Smooth muscle cell (in vitro differentiated cells): ENCODE data around the gene HJV. TPM values are rescaled to one million over a fixed set of nuclear protein-coding genes. Genes with fewer than 3 reads are reported as not detected.

ENCODE experiments used
- DNase-seq: peaks from one replicate; lab custom pipeline; 2025; ENCODE audit not compliant: unreplicated experiment; lab: John Stamatoyannopoulos, UW
- H2AFZ ChIP-seq: fragments of 200-600 bp; sonication (generic); 2 replicates; pipeline ENCODE4 v1.6.0; 2016; ENCODE audit warnings: antibody characterized with exemption, low read depth, mild to moderate bottlenecking
- H3F3A ChIP-seq: fragments of 200-600 bp; sonication (generic); 2 replicates; pipeline ENCODE4 v1.6.0; 2017; ENCODE audit warnings: antibody characterized with exemption, low read depth
- H3K27ac ChIP-seq: fragments of 200-600 bp; sonication (generic); 2 replicates; pipeline ENCODE4 v1.5.1; 2016; ENCODE audit warnings: low read depth, mild to moderate bottlenecking
- H3K27me3 ChIP-seq: fragments of 200-600 bp; sonication (generic); 2 replicates; pipeline ENCODE4 v1.6.1; 2016; ENCODE audit warnings: low read depth, mild to moderate bottlenecking
- H3K36me3 ChIP-seq: fragments of 200-600 bp; sonication (generic); 2 replicates; pipeline ENCODE4 v1.5.1; 2016; ENCODE audit warnings: low read depth
- H3K4me1 ChIP-seq: fragments of 200-600 bp; sonication (generic); 2 replicates; pipeline ENCODE4 v1.5.1; 2016; ENCODE audit warnings: low read depth
- H3K4me2 ChIP-seq: fragments of 200-600 bp; sonication (generic); 2 replicates; pipeline ENCODE4 v1.6.0; 2016; ENCODE audit warnings: mild to moderate bottlenecking
- H3K4me3 ChIP-seq: fragments of 200-600 bp; sonication (generic); 2 replicates; pipeline ENCODE4 v1.5.1; 2016; ENCODE audit warnings: mild to moderate bottlenecking
- H3K79me2 ChIP-seq: fragments of 200-600 bp; sonication (generic); 2 replicates; pipeline ENCODE4 v1.6.0; 2016; ENCODE audit warnings: low read depth, mild to moderate bottlenecking
- H3K9ac ChIP-seq: fragments of 200-600 bp; sonication (generic); 2 replicates; pipeline ENCODE4 v1.6.0; 2016; ENCODE audit warnings: low read depth
- H3K9me3 ChIP-seq: fragments of 200-600 bp; sonication (generic); replicated peaks from 2 replicates; pipeline ENCODE4 v1.5.1; 2016; ENCODE audit warnings: low read depth
- H4K20me1 ChIP-seq: fragments of 200-600 bp; sonication (generic); 2 replicates; pipeline ENCODE4 v1.6.0; 2016; ENCODE audit warnings: low read depth
- CTCF ChIP-seq: fragments of 200-600 bp; sonication (generic); IDR thresholded peaks from 2 replicates; pipeline ENCODE4 v1.5.1; 2017; ENCODE audit warnings: borderline replicate concordance, mild to moderate bottlenecking, antibody characterized with exemption; ENCODE audit not compliant: insufficient read depth, poor library complexity, severe bottlenecking
- WGBS: methylation state at CpG from one replicate; pipeline ENCODE4 v1.1.7; 2016; ENCODE audit warnings: low lambda C conversion rate; 5-methylcytosine and 5-hydroxymethylcytosine counted together
- polyA plus RNA-seq: library from polyadenylated mRNA; unstranded; fragments of >200 nt; fragmentation: Nextera tagmentation; extraction: Ambion mirVana; gene quantifications from 2 replicates; pipeline ENCODE4 v1.2.1, GENCODE V29; 2016
- total RNA-seq: library from RNA; depleted of rRNA; stranded (reverse); fragments of >200 nt; gene quantifications from 2 replicates; pipeline ENCODE4 v1.2.3, GENCODE V29; 2014

Gene HJV
- total and polyA plus RNA-seq, 2 experiments from 2014 or later, result not detected

GRCh38 chr1:145983206-145983675 lies 38.3 kb downstream of the HJV start:
- peaks cover 17% of the 10 kb centered on the region for H3F3A ChIP-seq
- no peak overlapping the region for H3K27ac ChIP-seq
- no peak overlapping the region for H3K4me2 ChIP-seq
- peaks cover 30% of the 10 kb centered on the region for H3K4me1 ChIP-seq
- H3K79me2 ChIP-seq, result no peaks in the 10 kb centered on the region
- 100% methylated on average over 1 of the region's 1 CpG for WGBS
- H3K4me3 ChIP-seq, result no peak overlapping the region
- no peaks in the 10 kb centered on the region for H4K20me1 ChIP-seq
- H2AFZ ChIP-seq, result no peak overlapping the region
- DNase-seq, result no peak
- no peak for TF ChIP-seq CTCF
- no peaks in the 10 kb centered on the region for H3K9me3 ChIP-seq
- H3K27me3 ChIP-seq, result no peaks in the 10 kb centered on the region
- no peak overlapping the region for H3K9ac ChIP-seq
- no peaks in the 10 kb centered on the region for H3K36me3 ChIP-seq

GRCh38 chr1:145982010-145982723 lies 39.4 kb downstream of the HJV start:
- H3K27ac ChIP-seq, result no peak overlapping the region
- H3K36me3 ChIP-seq, result no peaks in the 10 kb centered on the region
- H3K4me2 ChIP-seq, result no peak overlapping the region
- no peaks in the 10 kb centered on the region for H3K79me2 ChIP-seq
- no peaks in the 10 kb centered on the region for H3K9me3 ChIP-seq
- H3K27me3 ChIP-seq, result no peaks in the 10 kb centered on the region
- H3K9ac ChIP-seq, result no peak overlapping the region
- no peak for DNase-seq
- H3F3A ChIP-seq, result peaks cover 21% of the 10 kb centered on the region
- no peak overlapping the region for H3K4me3 ChIP-seq
- no peak overlapping the region for H2AFZ ChIP-seq
- WGBS, result 75% methylated on average over 6 of the region's 6 CpGs
- no peak for TF ChIP-seq CTCF
- H3K4me1 ChIP-seq, result peaks cover 37% of the 10 kb centered on the region
- H4K20me1 ChIP-seq, result no peaks in the 10 kb centered on the region

GRCh38 chr1:145980457-145980994 lies 41.0 kb downstream of the HJV start:
- no peaks in the 10 kb centered on the region for H3K36me3 ChIP-seq
- H3K4me3 ChIP-seq, result no peak overlapping the region
- H3K9ac ChIP-seq, result peak overlapping the region; percentile 77
- no peak for TF ChIP-seq CTCF
- no peaks in the 10 kb centered on the region for H3K9me3 ChIP-seq
- DNase-seq, result no peak
- H3K4me1 ChIP-seq, result peaks cover 29% of the 10 kb centered on the region
- no peaks in the 10 kb centered on the region for H3K79me2 ChIP-seq
- H3K27me3 ChIP-seq, result no peaks in the 10 kb centered on the region
- H3K27ac ChIP-seq, result peak overlapping the region; percentile 99
- H4K20me1 ChIP-seq, result no peaks in the 10 kb centered on the region
- peaks cover 15% of the 10 kb centered on the region for H3F3A ChIP-seq
- peak overlapping the region; percentile 64 for H3K4me2 ChIP-seq
- 100% methylated on average over 1 of the region's 1 CpG for WGBS
- H2AFZ ChIP-seq, result no peak overlapping the region
